Lower lobe of right lung (tissue), 2 donors: ENCODE data around the gene LIMK1. TPM values are rescaled to one million over a fixed set of nuclear protein-coding genes. Genes with fewer than 3 reads are reported as not detected.

Experiments used
- ATAC-seq, 2 donors: fragments of 200-7000 bp; cut with Tn5 transposase; one replicate each; pipeline ENCODE4 v1.9.1; 2020 to 2022; ENCODE audit warnings: mild to moderate bottlenecking in 2 of 2, moderate library complexity in 2 of 2
- DNase-seq: peaks from one replicate; pipeline ENCODE4 v3.0.0-alpha.2; 2020
- H3K27ac ChIP-seq: fragments of 200-600 bp; one replicate; pipeline ENCODE4 v1.8.0; 2022
- H3K27me3 ChIP-seq: fragments of 200-600 bp; one replicate; pipeline ENCODE4 v1.8.0; 2022; ENCODE audit warnings: low read depth
- H3K36me3 ChIP-seq: fragments of 200-600 bp; one replicate; pipeline ENCODE4 v1.8.0; 2022; ENCODE audit warnings: mild to moderate bottlenecking
- H3K4me1 ChIP-seq: fragments of 200-600 bp; one replicate; pipeline ENCODE4 v1.8.0; 2022
- H3K4me3 ChIP-seq: fragments of 200-600 bp; one replicate; pipeline ENCODE4 v1.8.0; 2022; ENCODE audit warnings: mild to moderate bottlenecking
- H3K9me3 ChIP-seq: fragments of 200-600 bp; one replicate; pipeline ENCODE4 v1.8.0; 2022
- CTCF ChIP-seq: fragments of 200-600 bp; IDR thresholded peaks from one replicate; pipeline ENCODE4 v1.8.0; 2022; ENCODE audit warnings: antibody characterized with exemption, mild to moderate bottlenecking
- intact Hi-C: fragments of 100-400 bp; cut with DNase I; formaldehyde crosslinking; loops from one replicate; pipeline ENCODE4 v1.11.0; 2022
- total RNA-seq: library from RNA; stranded (reverse); fragmentation: NEBNext Ultra II Directional; extraction: Animal tissue kit (Norgen Biotek cat#: 25700); gene quantifications from one replicate; pipeline ENCODE4 v1.2.1, GENCODE V29; 2021
- donor health status: DM: no; HTN: yes; CAD: no; lungs with severe emphysema.

The LIMK1 gene
- total RNA-seq, 1 donor from 2014 or later: 48.6 TPM

- no peaks in the 10 kb centered on the region for H3K36me3 ChIP-seq
- no peak for TF ChIP-seq CTCF
- no peak for ATAC-seq
- no peak overlapping the region for H3K4me3 ChIP-seq
- no peaks in the 10 kb centered on the region for H3K9me3 ChIP-seq
- H3K27ac ChIP-seq: no peak overlapping the region
- DNase-seq: no peak
- intact Hi-C loops: no loop called here
- H3K4me1 ChIP-seq: no peaks in the 10 kb centered on the region
- no peaks in the 10 kb centered on the region for H3K27me3 ChIP-seq
These were observed 55.6 kb downstream of the LIMK1 start for GRCh38 chr7:74138945-74139843.

GRCh38 chr7:74141705-74142104, 58.1 kb downstream of the LIMK1 start:
- ATAC-seq: no peak
- Histone ChIP-seq H3K36me3 (no peaks in the 10 kb centered on the region), H3K4me1 (no peaks in the 10 kb centered on the region), H3K9me3 (no peaks in the 10 kb centered on the region), H3K27me3 (no peaks in the 10 kb centered on the region), H3K27ac (no peak overlapping the region), H3K4me3 (no peak overlapping the region)
- no peak for TF ChIP-seq CTCF
- intact Hi-C loops: no loop called here
- no peak for DNase-seq

- Histone ChIP-seq H3K27me3 (no peaks in the 10 kb centered on the region), H3K4me1 (no peaks in the 10 kb centered on the region), H3K9me3 (no peaks in the 10 kb centered on the region), H3K4me3 (no peak overlapping the region), H3K27ac (no peak overlapping the region), H3K36me3 (no peaks in the 10 kb centered on the region)
- intact Hi-C loops: no loop called here
- no peak for TF ChIP-seq CTCF
- ATAC-seq (no peak), DNase-seq (no peak)
These were observed 59.8 kb downstream of the LIMK1 start for GRCh38 chr7:74143383-74143782.

- H3K36me3 ChIP-seq: no peaks in the 10 kb centered on the region
- H3K27me3 ChIP-seq: no peaks in the 10 kb centered on the region
- intact Hi-C loops: no loop called here
- no peak for DNase-seq
- H3K27ac ChIP-seq: no peak overlapping the region
- no peaks in the 10 kb centered on the region for H3K4me1 ChIP-seq
- H3K4me3 ChIP-seq: no peak overlapping the region
- H3K9me3 ChIP-seq: no peaks in the 10 kb centered on the region
- TF ChIP-seq CTCF: no peak
- no peak for ATAC-seq
These were observed 64.9 kb downstream of the LIMK1 start for GRCh38 chr7:74148491-74148890.

GRCh38 chr7:74149071-74149470, 65.5 kb downstream of the LIMK1 start:
- ATAC-seq: no peak
- intact Hi-C loops: no loop called here

More at GRCh38 chr7:74149071-74149470, 65.5 kb downstream of the LIMK1 start:
- H3K36me3 ChIP-seq: no peaks in the 10 kb centered on the region
- no peaks in the 10 kb centered on the region for H3K27me3 ChIP-seq
- H3K27ac ChIP-seq: no peak overlapping the region
- no peaks in the 10 kb centered on the region for H3K9me3 ChIP-seq
- no peak for TF ChIP-seq CTCF
- DNase-seq: no peak
- H3K4me3 ChIP-seq: no peak overlapping the region
- no peaks in the 10 kb centered on the region for H3K4me1 ChIP-seq
